HCEC 1CT (cell line): ENCODE results near the gene C13orf46.

ENCODE experiments used
- DNase-seq: peaks from one replicate; pipeline ENCODE4 v3.0.0-alpha.2; 2017

Gene C13orf46

GRCh38 chr13:113952983-113953520 is 20.8 kb downstream of the C13orf46 start:
- DNase-seq, result no peak

DNA sequence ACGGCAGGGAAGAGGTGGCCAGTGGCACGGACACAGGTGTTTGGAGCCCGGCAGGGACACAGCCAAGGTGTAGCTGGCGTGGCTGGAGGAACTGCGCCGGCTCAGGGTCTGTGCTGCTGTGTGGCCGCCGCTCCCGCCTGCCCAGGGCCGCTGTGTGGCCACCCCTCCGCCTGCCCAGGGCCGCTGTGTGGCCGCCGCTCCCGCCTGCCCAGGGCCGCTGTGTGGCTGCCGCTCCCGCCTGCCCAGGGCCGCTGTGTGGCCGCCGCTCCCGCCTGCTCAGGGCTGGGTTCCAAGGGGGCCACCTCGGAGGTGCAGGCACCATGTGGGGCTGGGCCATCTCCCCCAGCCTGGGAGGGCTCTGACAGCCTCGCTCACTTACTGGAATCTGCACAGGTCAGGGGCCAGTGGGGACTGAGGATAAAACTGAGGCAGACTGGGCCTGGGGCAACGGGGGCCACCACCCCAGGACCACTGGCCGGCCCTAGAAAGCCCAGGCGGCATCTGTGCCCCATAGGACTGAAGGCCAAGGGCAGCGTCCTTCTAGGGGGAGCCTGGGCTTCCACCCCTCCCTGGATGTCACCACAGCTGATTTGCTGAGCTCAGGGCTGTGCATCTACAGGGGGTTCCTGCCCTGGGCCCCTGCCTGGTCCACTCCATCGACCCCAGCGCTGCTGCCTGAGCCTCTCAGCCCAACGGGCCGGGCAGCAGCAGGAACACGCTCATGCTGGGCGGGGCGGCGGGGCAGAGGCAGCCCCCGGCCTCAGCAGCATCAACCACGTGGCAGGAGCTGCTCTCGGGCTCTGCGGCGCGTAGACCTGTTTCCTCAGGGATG is 21.5 kb downstream of the C13orf46 start:
- DNase-seq, result no peak

- DNase-seq, result no peak
These were observed 22.5 kb downstream of the C13orf46 start for GRCh38 chr13:113951246-113951999.

DNA sequence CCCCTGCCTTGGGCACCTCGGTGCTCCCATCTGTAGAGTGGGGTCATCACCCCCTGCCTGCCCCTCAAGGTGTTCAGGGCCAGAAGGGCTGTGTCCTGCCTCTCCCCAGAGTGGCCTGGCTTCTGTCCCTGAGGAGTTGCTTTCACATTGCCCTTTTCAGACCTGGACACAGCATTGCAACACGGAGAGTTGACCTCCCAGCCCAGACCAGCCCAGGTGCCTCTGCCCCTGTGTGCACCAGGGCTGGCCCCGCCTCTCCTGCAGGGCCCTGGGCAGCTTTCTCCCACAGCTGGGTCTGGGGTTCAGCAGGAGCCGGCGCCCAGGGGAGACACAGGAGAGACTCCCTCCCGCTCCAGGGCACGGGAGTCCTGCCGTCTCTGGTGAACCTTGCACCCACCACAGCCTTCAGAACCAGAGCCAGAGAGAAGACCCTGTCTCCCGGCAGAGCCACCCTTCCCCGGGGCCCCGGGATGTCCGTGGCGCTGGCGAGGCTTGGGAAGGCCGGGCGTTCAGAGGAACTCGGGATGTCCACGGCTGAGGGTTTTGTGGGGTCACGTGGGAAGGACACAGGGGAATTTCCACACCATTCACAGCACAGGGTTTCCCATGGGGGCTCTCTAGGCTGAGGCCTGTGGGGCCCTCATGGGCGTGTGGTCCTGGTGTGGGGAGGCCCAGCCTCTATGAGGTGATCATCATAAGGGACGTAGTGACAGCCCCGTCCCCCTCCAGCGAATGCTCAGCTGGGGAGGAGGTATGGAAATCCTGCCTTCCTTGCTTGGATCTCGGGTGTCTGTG is 23.2 kb downstream of the C13orf46 start:
- no peak for DNase-seq

DNA sequence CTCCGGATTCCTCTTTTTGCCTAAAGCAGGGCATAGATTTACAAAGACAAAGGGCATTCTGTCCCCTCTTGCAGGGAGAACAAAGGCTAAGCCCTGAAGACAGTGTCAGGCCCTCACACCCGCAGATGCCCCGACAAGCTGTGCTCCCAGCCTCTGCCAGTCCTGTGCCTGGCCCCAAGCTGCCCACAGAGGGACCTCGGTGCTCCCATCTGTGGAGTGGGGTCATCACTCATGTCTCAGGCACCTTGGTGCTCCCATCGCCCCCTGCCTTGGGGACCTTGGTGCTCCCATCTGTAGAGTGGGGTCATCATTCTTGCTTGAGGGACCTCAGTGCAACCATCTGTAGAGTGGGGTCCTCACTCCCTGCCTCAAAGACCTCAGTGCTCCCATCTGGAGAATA is 24.3 kb downstream of the C13orf46 start:
- no peak for DNase-seq

DNA sequence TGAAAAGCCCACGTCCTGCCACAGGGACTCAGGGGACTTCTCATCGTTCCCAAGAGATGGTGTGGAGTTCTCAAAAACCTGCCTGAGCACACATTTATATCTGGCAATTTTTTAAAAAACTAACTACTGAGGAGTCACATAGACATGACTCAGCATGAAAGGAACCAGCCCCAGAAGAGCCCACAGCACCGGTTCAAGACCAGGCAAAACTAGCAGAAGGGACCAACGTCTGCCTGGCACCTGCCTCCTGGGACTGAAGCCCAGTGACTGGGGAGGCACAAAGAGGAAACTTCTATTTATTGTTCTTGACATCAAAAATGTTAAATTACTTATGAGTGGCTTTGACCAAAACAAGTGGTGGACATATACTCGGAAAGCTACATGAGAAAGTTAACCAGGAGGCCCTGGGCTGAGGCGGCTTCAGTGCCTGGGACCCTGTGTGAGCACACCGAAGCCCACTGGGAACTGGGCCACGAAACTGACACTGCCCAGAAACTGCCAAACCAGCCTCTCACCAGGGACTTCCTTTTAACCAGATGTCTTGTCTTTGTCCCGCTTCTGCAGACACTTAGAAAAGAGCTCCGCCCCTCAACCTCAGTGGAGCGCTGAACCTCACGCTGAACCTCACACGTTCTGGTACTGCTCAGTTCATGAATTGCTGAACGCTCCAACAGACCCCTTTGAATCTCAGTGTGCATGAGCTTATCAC is 25.7 kb downstream of the C13orf46 start:
- no peak for DNase-seq

GRCh38 chr13:113947311-113948033 is 26.4 kb downstream of the C13orf46 start:
- no peak for DNase-seq

DNA sequence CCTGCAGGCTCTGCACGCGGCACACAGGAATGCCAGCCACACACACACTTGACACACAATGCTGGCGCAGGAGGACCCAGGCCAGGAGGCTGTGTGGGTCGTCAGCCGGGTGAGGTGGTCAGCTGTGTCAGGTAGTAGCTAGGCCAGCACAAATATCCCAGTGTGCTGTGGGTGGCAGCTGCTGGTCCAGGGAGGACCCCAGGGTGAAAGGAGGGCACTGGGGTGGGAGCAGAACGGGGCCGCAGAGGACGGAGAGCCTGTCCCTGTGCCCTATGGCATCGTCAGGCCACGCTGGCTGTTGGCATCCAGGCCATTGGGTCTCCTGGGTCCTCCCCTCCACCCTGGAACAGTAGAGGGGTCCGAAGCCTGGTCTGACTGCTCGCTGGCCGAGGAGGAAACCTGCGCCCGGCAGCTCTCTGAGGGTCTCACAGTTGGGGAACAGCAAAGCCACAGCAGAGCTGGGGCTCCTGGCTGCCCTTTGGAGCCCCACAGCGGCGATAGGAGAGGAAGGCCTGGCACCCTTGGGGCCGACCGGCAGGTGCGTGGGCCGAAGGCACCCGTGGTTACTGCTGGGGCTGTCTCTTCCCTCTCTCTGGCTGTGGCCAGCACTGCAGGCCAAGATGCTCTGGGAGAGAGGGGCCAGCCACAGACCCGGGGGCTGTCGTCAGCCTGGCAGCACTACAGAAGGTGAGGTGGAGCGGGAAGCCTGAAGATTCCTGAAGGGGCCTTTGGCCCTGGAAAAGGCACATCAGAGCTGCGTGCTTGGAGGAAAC is 27.3 kb downstream of the C13orf46 start:
- no peak for DNase-seq

DNA sequence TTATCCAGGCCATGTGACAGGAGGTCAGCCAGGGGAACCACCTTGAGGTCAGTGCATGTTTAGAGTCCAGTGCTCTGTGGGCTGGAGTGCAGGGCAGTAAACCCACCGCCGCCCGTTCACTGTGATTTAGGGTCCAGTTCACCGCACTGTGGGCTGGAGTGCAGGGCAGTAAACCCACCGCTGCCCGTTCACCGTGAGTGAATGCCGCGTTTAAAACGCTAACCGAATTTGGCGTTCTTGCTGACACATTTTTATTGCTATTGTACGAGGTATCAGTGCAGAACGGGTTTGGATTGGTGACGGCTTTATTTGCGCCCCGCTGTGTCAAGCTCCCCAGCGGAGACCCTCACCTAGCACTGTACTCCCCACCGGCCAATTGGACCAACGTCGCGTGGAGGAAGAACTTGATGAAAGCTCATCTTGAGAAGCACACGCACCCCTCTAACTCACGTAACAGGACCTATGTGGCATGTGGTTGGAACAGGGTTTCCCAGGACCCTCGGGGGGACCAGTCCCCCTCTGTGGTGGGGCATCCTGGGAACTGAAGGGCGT is 27.9 kb downstream of the C13orf46 start:
- no peak for DNase-seq

- no peak for DNase-seq
These were observed 29.9 kb downstream of the C13orf46 start for GRCh38 chr13:113943821-113944565.

- DNase-seq, result no peak
These were observed 31.2 kb downstream of the C13orf46 start for GRCh38 chr13:113942591-113943103.

DNA sequence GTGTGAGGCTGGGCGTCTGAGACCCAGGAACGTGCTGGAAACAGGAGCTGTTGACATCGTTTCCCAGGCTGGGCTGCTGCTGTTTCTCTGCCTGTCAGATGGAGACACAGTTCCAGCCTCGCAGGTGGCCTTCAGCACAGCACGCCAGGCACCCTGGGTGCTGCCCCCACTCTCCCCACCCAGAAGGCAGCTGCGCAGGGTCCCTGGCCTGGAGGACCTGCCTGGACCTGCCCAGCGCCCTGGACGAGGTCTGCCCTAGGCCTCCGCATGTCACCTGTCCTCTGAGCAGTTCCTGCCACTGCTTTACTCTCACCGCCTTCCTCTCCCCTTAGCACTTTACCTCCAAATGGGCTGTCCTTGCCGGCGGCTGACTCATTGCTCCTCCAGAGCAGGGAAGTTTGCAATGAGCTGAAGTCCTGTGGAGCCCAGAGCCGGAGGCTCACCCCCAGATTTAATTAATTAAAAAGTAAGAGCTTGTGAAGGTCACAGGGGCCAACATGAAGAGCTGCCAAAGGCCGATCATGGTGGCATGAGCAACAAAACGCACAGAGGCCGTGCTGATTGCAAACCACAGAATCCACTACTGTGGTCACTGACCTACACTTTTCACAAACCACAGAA is 32.2 kb downstream of the C13orf46 start:
- no peak for DNase-seq

DNA sequence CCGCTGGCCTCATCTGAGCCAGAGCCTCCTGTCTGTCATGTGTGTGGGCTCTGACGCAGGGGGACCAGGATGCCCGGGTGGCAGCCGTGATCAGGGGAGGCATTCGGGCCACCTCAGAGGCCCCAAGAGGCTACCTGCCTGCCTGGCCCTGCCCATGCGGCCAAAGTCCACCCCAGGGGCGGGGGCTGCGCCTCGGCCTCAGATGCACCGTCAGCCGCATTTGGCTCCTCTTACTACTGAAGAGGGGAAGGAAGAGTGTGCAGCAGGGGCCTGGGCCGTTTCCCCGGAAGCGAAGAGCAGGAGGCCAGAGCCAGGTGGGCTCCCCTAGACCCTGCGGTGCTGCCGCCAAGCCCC is 34.0 kb downstream of the C13orf46 start:
- no peak for DNase-seq

DNA sequence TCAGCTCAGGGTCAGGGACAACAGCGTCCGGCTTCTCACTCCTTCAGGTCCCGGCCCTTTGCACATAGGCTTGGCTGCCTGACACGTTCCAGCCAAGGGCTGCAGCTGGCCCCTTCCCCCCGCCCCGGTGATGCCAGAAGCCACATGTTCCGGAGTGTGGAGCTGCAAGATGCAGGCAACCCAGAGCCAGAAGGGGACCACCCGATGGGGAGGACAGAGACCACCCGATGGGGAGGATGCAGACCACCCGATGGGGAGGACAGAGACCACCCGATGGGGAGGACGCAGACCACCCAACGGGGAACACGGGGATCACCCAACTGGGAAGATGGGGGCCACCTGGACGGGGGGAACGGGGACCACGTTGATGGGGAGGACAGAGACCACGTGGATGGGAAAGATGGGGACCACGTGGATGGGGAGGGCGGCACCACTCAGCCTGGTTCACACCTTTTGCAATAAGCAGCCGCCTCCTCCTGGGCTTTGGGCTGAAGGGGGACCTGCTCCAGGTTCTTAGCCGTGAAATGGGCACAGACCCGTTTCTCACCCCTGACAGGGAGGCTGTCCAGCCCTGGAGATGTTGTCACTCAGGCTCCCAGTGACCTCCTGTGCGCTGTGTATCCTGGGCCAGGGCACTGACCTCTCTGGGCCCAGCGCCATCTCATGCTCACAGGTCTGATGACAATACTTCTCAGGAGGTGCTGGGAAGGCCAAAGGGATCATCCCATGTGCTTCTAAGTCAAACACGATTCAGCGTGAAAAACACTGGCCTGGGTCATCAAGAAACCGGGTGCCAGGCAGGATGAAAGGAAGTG is 34.5 kb downstream of the C13orf46 start:
- DNase-seq, result no peak

DNA sequence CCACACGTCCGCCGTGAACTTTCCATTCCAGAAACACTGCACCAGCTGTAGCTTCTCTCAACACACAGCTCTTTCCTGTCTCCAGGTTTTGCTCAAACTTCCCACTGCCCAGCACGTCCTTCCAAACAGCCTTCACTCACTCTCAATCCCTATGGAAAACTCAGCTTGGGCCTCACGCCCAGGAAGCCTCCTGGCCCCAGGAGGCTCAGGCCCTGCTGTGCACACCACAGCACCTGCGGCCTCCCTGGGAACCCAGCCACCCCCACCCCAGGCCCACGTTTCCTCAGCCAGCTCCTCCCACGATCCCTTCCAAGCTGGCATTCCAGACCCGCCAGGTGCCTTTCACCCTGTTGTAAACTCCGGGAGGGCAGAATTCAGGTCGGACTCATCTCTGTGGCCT is 35.2 kb downstream of the C13orf46 start:
- no peak for DNase-seq

- DNase-seq, result no peak
These were observed 35.6 kb downstream of the C13orf46 start for GRCh38 chr13:113938246-113938645.

DNA sequence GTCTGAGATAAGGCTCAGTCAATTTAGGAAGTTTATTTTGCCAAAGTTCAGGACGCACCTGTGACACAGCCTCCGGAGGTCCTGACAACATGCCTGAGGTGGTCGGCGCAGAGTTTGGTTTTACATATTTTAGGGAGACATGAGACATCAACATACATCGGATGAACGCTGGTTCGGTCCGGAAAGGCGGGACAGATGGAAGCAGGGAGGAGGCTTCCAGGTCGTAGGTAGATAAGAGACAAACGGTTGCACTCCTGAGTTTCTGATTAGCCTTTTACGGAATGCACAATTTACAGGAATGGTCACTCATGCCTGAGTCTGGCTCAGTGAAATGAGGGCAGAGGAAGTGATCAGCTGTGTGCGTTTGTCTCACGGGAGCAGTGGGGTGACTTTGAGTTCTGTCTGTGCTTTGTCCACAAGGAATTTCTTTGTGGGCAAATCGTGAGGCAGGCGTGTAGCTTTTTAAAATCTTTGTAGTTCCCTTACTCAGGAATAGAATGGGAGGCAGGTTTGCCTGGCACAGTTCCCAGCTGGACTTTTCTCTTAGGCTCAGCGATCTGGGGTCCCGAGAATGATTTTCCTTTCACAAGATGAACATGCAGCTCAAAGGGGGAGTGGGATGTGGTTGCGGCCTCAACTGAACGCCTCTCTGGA is 36.2 kb downstream of the C13orf46 start:
- no peak for DNase-seq

DNA sequence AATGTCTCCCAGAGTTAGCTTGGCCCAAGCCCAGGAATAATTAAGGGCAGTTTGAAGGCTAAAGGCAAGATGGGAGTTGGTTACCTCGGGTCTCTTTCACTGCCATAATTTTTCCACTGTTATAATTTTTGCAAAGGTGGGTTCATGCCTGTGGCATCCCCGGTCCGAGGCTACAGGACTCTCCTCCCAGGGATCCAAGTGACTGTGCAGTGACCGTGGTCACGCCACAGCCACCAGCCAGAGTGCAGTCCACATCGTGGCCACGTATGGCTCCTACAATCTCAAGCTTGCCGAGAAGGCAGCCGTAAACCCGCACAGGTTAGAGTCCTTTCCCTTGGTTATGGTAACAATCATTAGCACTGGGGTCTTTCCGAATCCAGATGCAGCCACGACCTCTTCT is 36.8 kb downstream of the C13orf46 start:
- no peak for DNase-seq
